ENCODE measurements around the gene MLLT11.
"Not testable (repeated sequence)": the region's sequence is repeated elsewhere in the genome, so short reads cannot be mapped to it uniquely, and the experiment has no call there.

The MLLT11 gene

GRCh38 chr1:151085953-151086559 lies 25.9 kb downstream of the MLLT11 start:
- H2AFZ ChIP-seq (ENCODE audit: low read depth, low read length, severe bottlenecking): no peak overlapping the region
- TF ChIP-seq CTCF (IDR thresholded peaks at IDR 0.05; ENCODE audit: insufficient read depth, low read length, poor library complexity, severe bottlenecking) (no peak), EZH2phosphoT487 (conservative IDR thresholded peaks at IDR 0.05; ENCODE audit: low read length) (no peak)
- H3K27ac ChIP-seq (ENCODE audit: low read depth, low read length): no peak overlapping the region

DNA sequence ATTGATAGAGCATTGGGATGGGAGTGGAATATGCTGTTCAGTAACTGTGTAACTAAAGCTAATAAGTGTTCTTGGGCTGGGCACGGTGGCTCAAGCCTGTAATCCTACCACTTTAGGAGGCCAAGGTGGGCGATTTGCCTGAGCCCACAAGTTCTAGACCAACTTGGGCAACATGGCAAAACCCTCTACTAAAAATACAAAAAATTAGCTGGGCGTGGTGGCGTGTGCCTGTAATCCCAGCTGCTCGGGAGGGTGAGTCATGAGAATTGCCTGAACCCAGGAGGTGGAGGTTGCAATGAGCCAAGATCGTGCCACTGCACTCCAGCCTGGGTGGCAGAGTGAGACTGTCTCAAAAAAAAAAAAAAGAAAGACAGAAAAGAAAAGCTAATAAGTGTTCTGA lies 37.2 kb downstream of the MLLT11 start:
- H3K79me2 ChIP-seq (ENCODE audit: insufficient read depth, low read length); H3K9me2 ChIP-seq (replicated peaks; ENCODE audit: insufficient read depth, low read length); H2AFZ ChIP-seq (ENCODE audit: low read depth, low read length, severe bottlenecking); H3K9me3 ChIP-seq (ENCODE audit: insufficient read depth, low read length); H4K20me1 ChIP-seq (ENCODE audit: low read depth, low read length); H3K4me3 ChIP-seq (ENCODE audit: insufficient read depth, low read length, poor library complexity, severe bottlenecking); H3K27ac ChIP-seq (ENCODE audit: low read depth, low read length); H3F3A ChIP-seq (ENCODE audit: insufficient read depth); H3K27me3 ChIP-seq (ENCODE audit: low read length); H3K9ac ChIP-seq (ENCODE audit: low read length); H3K4me2 ChIP-seq (ENCODE audit: low read depth, low read length, poor library complexity, severe bottlenecking); H3K36me3 ChIP-seq (ENCODE audit: low read length): not testable (repeated sequence)

More at GRCh38 chr1:151085953-151086559, 25.9 kb downstream of the MLLT11 start:
- Histone ChIP-seq H3K9ac (ENCODE audit: low read length) (no peak overlapping the region), H3K36me3 (ENCODE audit: low read length) (no peaks in the 10 kb centered on the region), H3K4me3 (ENCODE audit: insufficient read depth, low read length, poor library complexity, severe bottlenecking) (no peak overlapping the region), H3K79me2 (ENCODE audit: insufficient read depth, low read length) (no peaks in the 10 kb centered on the region), H3F3A (ENCODE audit: insufficient read depth) (no peaks in the 10 kb centered on the region), H3K9me2 (replicated peaks; ENCODE audit: insufficient read depth, low read length) (no peaks in the 10 kb centered on the region), H3K9me3 (ENCODE audit: insufficient read depth, low read length) (no peaks in the 10 kb centered on the region), H3K27me3 (ENCODE audit: low read length) (no peaks in the 10 kb centered on the region), H3K4me2 (ENCODE audit: low read depth, low read length, poor library complexity, severe bottlenecking) (no peak overlapping the region), H4K20me1 (ENCODE audit: low read depth, low read length) (no peaks in the 10 kb centered on the region)

DNA sequence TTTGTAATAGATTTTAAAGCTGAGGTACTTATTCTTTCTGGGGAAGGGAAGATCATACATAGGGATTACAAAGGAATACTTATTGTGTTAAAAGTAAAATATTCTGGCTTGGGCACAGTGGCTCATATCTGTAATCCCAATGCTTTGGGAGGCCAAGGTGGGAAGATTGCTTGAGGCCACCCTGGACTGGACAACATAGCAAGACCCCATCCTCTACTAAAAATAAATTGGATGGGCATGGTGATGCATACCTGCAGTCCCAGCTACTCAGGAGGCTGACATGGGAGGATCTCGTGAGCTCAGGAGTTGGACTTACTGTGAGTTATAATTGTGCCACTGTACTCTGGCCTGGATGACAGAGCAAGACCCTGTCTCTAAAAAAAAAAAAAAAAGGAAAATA lies 37.9 kb downstream of the MLLT11 start:
- no peaks in the 10 kb centered on the region for H3K79me2 ChIP-seq (ENCODE audit: insufficient read depth, low read length)
- no peak overlapping the region for H2AFZ ChIP-seq (ENCODE audit: low read depth, low read length, severe bottlenecking)
- H3K4me2 ChIP-seq (ENCODE audit: low read depth, low read length, poor library complexity, severe bottlenecking): no peak overlapping the region
- H4K20me1 ChIP-seq (ENCODE audit: low read depth, low read length): no peaks in the 10 kb centered on the region
- H3K4me3 ChIP-seq (ENCODE audit: insufficient read depth, low read length, poor library complexity, severe bottlenecking): no peak overlapping the region
- H3K27me3 ChIP-seq (ENCODE audit: low read length): no peaks in the 10 kb centered on the region
- H3K9ac ChIP-seq (ENCODE audit: low read length): no peak overlapping the region
- TF ChIP-seq EZH2phosphoT487 (conservative IDR thresholded peaks at IDR 0.05; ENCODE audit: low read length): no peak
- TF ChIP-seq CTCF (IDR thresholded peaks at IDR 0.05; ENCODE audit: insufficient read depth, low read length, poor library complexity, severe bottlenecking): no peak
- H3K9me3 ChIP-seq (ENCODE audit: insufficient read depth, low read length): no peaks in the 10 kb centered on the region
- H3K27ac ChIP-seq (ENCODE audit: low read depth, low read length): no peak overlapping the region
- H3F3A ChIP-seq (ENCODE audit: insufficient read depth): peaks cover 3% of the 10 kb centered on the region; the same call in 1 of the 2 replicates
- H3K9me2 ChIP-seq (replicated peaks; ENCODE audit: insufficient read depth, low read length): no peaks in the 10 kb centered on the region
- 0 out of 2 replicates have a peak, but pooled peaks cover 2% of the 10 kb centered on the region for H3K36me3 ChIP-seq (ENCODE audit: low read length)

DNA sequence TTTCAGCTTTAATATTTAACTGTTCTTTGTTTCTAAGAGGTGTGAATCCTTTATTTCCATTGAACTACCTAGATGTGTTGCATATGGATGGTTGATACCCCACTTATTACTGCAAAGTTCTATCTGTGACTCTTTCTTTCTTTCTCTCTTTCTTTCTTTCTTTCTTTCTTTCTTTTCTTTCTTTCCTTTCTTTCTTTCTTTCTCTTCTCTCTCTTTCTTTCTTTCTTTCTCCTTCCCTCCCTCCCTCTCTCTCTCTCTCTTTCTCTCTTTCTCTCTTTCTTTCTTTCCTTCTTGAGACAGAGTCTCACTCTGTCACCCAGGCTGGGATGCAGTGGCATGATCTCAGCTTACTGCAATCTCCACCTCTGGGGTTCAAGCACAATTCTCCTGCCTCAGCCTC lies 44.4 kb downstream of the MLLT11 start:
- Histone ChIP-seq H4K20me1 (ENCODE audit: low read depth, low read length) (no peaks in the 10 kb centered on the region), H3K27me3 (ENCODE audit: low read length) (no peaks in the 10 kb centered on the region), H3K36me3 (ENCODE audit: low read length) (0 out of 2 replicates have a peak, but pooled peaks cover under 1% of the 10 kb centered on the region), H3K79me2 (ENCODE audit: insufficient read depth, low read length) (no peaks in the 10 kb centered on the region), H3K4me3 (ENCODE audit: insufficient read depth, low read length, poor library complexity, severe bottlenecking) (no peak overlapping the region), H3F3A (ENCODE audit: insufficient read depth) (peaks cover under 1% of the 10 kb centered on the region; the same call in 1 of the 2 replicates), H3K4me2 (ENCODE audit: low read depth, low read length, poor library complexity, severe bottlenecking) (no peak overlapping the region), H3K27ac (ENCODE audit: low read depth, low read length) (no peak overlapping the region), H2AFZ (ENCODE audit: low read depth, low read length, severe bottlenecking) (no peak overlapping the region), H3K9ac (ENCODE audit: low read length) (no peak overlapping the region), H3K9me2 (replicated peaks; ENCODE audit: insufficient read depth, low read length) (no peaks in the 10 kb centered on the region), H3K9me3 (ENCODE audit: insufficient read depth, low read length) (no peaks in the 10 kb centered on the region)
- TF ChIP-seq CTCF (IDR thresholded peaks at IDR 0.05; ENCODE audit: insufficient read depth, low read length, poor library complexity, severe bottlenecking): no peak
- TF ChIP-seq EZH2phosphoT487 (conservative IDR thresholded peaks at IDR 0.05; ENCODE audit: low read length): no peak
